ENCODE measurements around the gene TRAF5.

- TF ChIP-seq CTCF (IDR thresholded peaks at IDR 0.05) (no peak), POLR2A (IDR thresholded peaks at IDR 0.05) (no peak)
Observed at GRCh38 chr1:211382182-211382713, 55.6 kb downstream of the TRAF5 start.
